GM23248 (cell line): ENCODE data around the gene FHOD3. TPM values are rescaled to one million over a fixed set of nuclear protein-coding genes. Genes with fewer than 3 reads are reported as not detected.

Experiments used
- DNase-seq: peaks from one replicate; pipeline ENCODE4 v3.0.0-alpha.2; 2015
- H2AFZ ChIP-seq: fragments of 200-600 bp; sonication (generic); 2 replicates; pipeline ENCODE4 v1.6.1; 2016; ENCODE audit warnings: antibody characterized with exemption
- H3F3A ChIP-seq: fragments of 200-600 bp; sonication (generic); 2 replicates; pipeline ENCODE4 v1.6.1; 2016; ENCODE audit warnings: mild to moderate bottlenecking, antibody characterized with exemption, mixed run types; ENCODE audit not compliant: insufficient read depth
- H3K27ac ChIP-seq: fragments of 200-600 bp; sonication (generic); 2 replicates; pipeline ENCODE4 v1.5.1; 2016; ENCODE audit warnings: mild to moderate bottlenecking
- H3K27me3 ChIP-seq: fragments of 200-600 bp; sonication (generic); replicated peaks from 2 replicates; pipeline ENCODE4 v1.6.1; 2016; ENCODE audit warnings: mild to moderate bottlenecking; ENCODE audit not compliant: insufficient read depth
- H3K36me3 ChIP-seq: fragments of 200-600 bp; sonication (generic); 2 replicates; pipeline ENCODE4 v1.6.1; 2016; ENCODE audit warnings: low read depth, mild to moderate bottlenecking
- H3K4me1 ChIP-seq: fragments of 200-600 bp; sonication (generic); 2 replicates; pipeline ENCODE4 v1.6.1; 2016; ENCODE audit warnings: mild to moderate bottlenecking; ENCODE audit not compliant: insufficient read depth
- H3K4me2 ChIP-seq: fragments of 200-600 bp; sonication (generic); one replicate; pipeline ENCODE4 v1.6.1; 2016; ENCODE audit warnings: mild to moderate bottlenecking; ENCODE audit not compliant: unreplicated experiment
- H3K4me3 ChIP-seq: fragments of 200-600 bp; sonication (generic); 2 replicates; pipeline ENCODE4 v1.5.1; 2016; ENCODE audit warnings: mild to moderate bottlenecking
- H3K79me2 ChIP-seq: fragments of 200-600 bp; sonication (generic); 2 replicates; pipeline ENCODE4 v1.6.1; 2016; ENCODE audit warnings: mild to moderate bottlenecking; ENCODE audit not compliant: insufficient read depth
- H3K9ac ChIP-seq: fragments of 200-600 bp; sonication (generic); 2 replicates; pipeline ENCODE4 v1.6.1; 2016; ENCODE audit warnings: mild to moderate bottlenecking
- H3K9me2 ChIP-seq: fragments of 200-600 bp; sonication (generic); 2 replicates; pipeline ENCODE4 v1.6.1; 2016; ENCODE audit warnings: mixed run types, mild to moderate bottlenecking, moderate library complexity; ENCODE audit not compliant: insufficient read depth
- H3K9me3 ChIP-seq: fragments of 200-600 bp; sonication (generic); one replicate; pipeline ENCODE4 v1.6.1; 2017; ENCODE audit warnings: low read depth
- H4K20me1 ChIP-seq: fragments of 200-600 bp; sonication (generic); 2 replicates; pipeline ENCODE4 v1.6.0; 2016; ENCODE audit not compliant: insufficient read depth
- EZH2 ChIP-seq: fragments of 200-600 bp; sonication (generic); IDR thresholded peaks from 2 replicates; pipeline ENCODE4 v1.6.1; 2018; ENCODE audit warnings: antibody characterized with exemption, mild to moderate bottlenecking; ENCODE audit not compliant: insufficient read depth, poor library complexity, severe bottlenecking
- EZH2phosphoT487 ChIP-seq: fragments of 200-600 bp; sonication (generic); IDR thresholded peaks from 2 replicates; pipeline ENCODE4 v1.6.1; 2018; ENCODE audit warnings: antibody characterized with exemption, moderate library complexity, mild to moderate bottlenecking, low read depth; ENCODE audit not compliant: insufficient read depth
- WGBS, 2 experiments: methylation state at CpG; one replicate each; pipeline ENCODE4 v1.1.6; 2015 to 2017; ENCODE audit warnings: low lambda C conversion rate in 2 of 2, low coverage in 1 of 2; ENCODE audit errors: missing lambda C conversion rate in 2 of 2; 5-methylcytosine and 5-hydroxymethylcytosine counted together
- in situ Hi-C: fragments of 300-500 bp; cut with MboI; formaldehyde crosslinking; loops from 2 replicates; pipeline ENCODE4 v1.15.0; 2020
- polyA plus RNA-seq: library from polyadenylated mRNA; unstranded; fragments of >200 nt; fragmentation: Nextera tagmentation; extraction: Ambion mirVana; gene quantifications from 2 replicates; pipeline ENCODE4 v1.2.1, GENCODE V29; 2016
- total RNA-seq: library from RNA; depleted of rRNA; stranded (reverse); fragments of >200 nt; shearing (Covaris generic); gene quantifications from 2 replicates; pipeline ENCODE4 v1.2.3, GENCODE V29; 2014

The FHOD3 gene
- total and polyA plus RNA-seq, 2 experiments from 2014 or later = 1.6 to 10.1 TPM

DNA sequence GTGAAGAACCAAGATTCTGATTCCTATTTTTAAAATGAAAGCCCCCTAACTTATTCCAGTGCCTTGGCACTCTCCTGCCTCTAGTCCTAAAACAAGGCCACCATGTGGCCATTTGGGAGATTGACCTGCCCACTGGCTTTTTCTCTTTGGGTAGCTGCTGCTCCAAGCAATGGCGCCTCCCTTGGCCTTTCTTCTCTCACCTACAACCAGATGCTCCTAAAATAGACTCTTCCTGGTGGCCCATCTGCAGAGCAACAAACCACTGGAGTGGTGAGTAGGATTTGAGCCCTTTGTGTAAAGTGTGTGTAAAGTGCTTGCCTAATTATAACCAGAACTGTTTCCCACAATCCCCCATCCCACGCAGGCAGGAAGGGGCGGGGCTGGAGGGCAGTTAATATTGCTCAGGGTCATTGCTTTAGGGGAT is 114.2 kb downstream of the FHOD3 start:
- H3K4me3 ChIP-seq = no peak overlapping the region
- no peak overlapping the region for H3K9ac ChIP-seq
- H3K36me3 ChIP-seq = no peaks in the 10 kb centered on the region
- H3K4me2 ChIP-seq = no peak overlapping the region
- 49 to 51% methylated on average over 3 of the region's 3 CpGs for WGBS, 2 experiments
- no peak for TF ChIP-seq EZH2
- no peak for TF ChIP-seq EZH2phosphoT487
- H3K4me1 ChIP-seq = peaks cover 16% of the 10 kb centered on the region
- no peaks in the 10 kb centered on the region for H3K9me3 ChIP-seq
- peak; percentile 53 for DNase-seq
- H3F3A ChIP-seq = peaks cover 6% of the 10 kb centered on the region
- H3K27me3 ChIP-seq = no peaks in the 10 kb centered on the region
- no peaks in the 10 kb centered on the region for H3K79me2 ChIP-seq
- in situ Hi-C loops = no loop called here
- 0 out of 2 replicates have a peak overlapping the region, but pooled peaks have one; percentile 31 for H2AFZ ChIP-seq
- no peaks in the 10 kb centered on the region for H4K20me1 ChIP-seq
- H3K27ac ChIP-seq = no peak overlapping the region
- H3K9me2 ChIP-seq = no peaks in the 10 kb centered on the region

DNA sequence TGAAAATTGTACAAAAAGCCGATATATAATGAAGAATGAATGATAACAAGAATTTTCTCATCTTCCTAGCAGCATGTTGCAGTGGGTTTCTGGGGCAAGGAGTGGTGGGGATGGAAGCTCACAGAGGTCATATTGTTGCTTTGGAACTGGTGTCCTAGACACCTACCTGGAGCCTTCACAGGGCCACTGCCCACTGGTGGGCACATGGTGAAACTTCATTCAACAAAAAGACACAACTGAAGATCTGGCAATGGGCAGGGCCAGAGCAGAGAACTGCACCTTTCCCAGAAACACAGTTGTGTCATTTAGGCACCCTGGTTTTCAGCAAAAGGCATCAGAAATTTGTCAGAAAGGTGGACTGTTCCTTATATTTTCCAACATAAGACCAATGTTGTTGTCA is 115.3 kb downstream of the FHOD3 start:
- Histone ChIP-seq H3K79me2 (no peaks in the 10 kb centered on the region), H3K9me2 (no peaks in the 10 kb centered on the region), H3K9ac (no peak overlapping the region), H3K4me2 (no peak overlapping the region), H3K4me1 (peaks cover 16% of the 10 kb centered on the region), H3K4me3 (no peak overlapping the region), H3K36me3 (no peaks in the 10 kb centered on the region), H3K27me3 (no peaks in the 10 kb centered on the region), H3K9me3 (no peaks in the 10 kb centered on the region), H3K27ac (no peak overlapping the region), H2AFZ (no peak overlapping the region), H3F3A (peaks cover 6% of the 10 kb centered on the region), H4K20me1 (no peaks in the 10 kb centered on the region)
- 96% methylated on average over 1 of the region's 1 CpG for WGBS, 2 experiments
- in situ Hi-C loops = no loop called here
- TF ChIP-seq EZH2phosphoT487 (no peak), EZH2 (no peak)
- DNase-seq = peak; percentile 62

DNA sequence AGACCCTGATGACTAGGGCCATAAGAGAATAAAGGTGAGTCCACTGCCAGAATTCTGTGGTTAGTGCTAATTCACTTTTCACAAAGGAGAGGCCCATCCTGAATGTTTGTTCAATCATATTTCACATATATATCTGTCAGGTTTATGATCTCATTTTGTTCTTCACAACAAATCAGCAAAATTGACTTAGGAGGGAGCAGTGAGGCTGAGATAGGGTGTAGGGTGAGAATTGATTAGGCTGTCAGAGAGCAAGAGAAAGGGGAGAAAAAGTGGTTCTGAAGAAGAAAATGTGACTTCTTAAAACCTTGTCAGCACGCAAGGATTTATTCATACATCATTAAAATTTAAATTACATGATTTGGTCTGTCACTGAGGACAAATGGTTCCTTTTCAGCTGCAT is 117.7 kb downstream of the FHOD3 start:
- in situ Hi-C loops = no loop called here
- H3K27ac ChIP-seq = peak overlapping the region; percentile 42
- WGBS, 2 experiments = 27 to 34% methylated on average over 1 of the region's 1 CpG
- no peak for DNase-seq
- peaks cover 27% of the 10 kb centered on the region for H3K4me1 ChIP-seq
- H3K27me3 ChIP-seq = no peaks in the 10 kb centered on the region
- H3K36me3 ChIP-seq = no peaks in the 10 kb centered on the region
- H3K9me3 ChIP-seq = no peaks in the 10 kb centered on the region
- H3F3A ChIP-seq = peaks cover 6% of the 10 kb centered on the region
- no peaks in the 10 kb centered on the region for H3K9me2 ChIP-seq
- H2AFZ ChIP-seq = peak overlapping the region; percentile 33
- TF ChIP-seq EZH2phosphoT487 (no peak), EZH2 (no peak)
- H3K4me3 ChIP-seq = no peak overlapping the region
- H3K79me2 ChIP-seq = peaks cover 4% of the 10 kb centered on the region; the same call in 1 of the 2 replicates
- peak overlapping the region; percentile 31 for H3K4me2 ChIP-seq
- 0 out of 2 replicates have a peak overlapping the region, but pooled peaks have one; percentile 1 for H3K9ac ChIP-seq
- no peaks in the 10 kb centered on the region for H4K20me1 ChIP-seq

DNA sequence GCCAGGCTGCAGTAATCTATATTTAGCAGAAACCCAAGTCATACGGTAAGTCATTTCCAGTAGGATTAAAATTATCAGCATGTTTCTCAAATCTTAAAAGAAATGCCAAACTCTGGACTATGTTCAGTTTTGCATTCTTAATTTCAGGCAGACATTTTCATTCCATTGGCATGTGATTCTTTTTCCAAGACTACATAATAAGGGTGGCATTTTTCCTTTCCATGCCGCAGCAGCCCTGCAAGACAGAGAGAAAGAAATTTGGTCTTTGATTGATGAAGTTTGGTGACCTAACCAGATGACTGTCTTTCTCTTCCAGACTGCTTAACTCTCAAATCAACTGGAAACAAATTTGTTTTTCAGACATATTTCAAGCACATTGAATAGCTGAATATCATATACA is 118.1 kb downstream of the FHOD3 start:
- Histone ChIP-seq H3K9me2 (no peaks in the 10 kb centered on the region), H3K4me1 (peaks cover 32% of the 10 kb centered on the region), H3K36me3 (no peaks in the 10 kb centered on the region), H3K79me2 (peaks cover 4% of the 10 kb centered on the region; the same call in 1 of the 2 replicates), H3K4me3 (no peak overlapping the region), H3K27ac (peak overlapping the region; percentile 42), H3K27me3 (no peaks in the 10 kb centered on the region), H3K9me3 (no peaks in the 10 kb centered on the region), H3F3A (peaks cover 9% of the 10 kb centered on the region), H4K20me1 (no peaks in the 10 kb centered on the region), H2AFZ (peak overlapping the region; percentile 33), H3K9ac (0 out of 2 replicates have a peak overlapping the region, but pooled peaks have one; percentile 1), H3K4me2 (peak overlapping the region; percentile 31)
- in situ Hi-C loops = no loop called here
- TF ChIP-seq EZH2 (no peak), EZH2phosphoT487 (no peak)
- WGBS, 2 experiments = 18 to 22% methylated on average over 2 of the region's 2 CpGs
- peak; percentile 59 for DNase-seq
